Adipocyte (in vitro differentiated cells): ENCODE measurements around the gene GALNT7.
A peak's percentile ranks its signal among the peaks of the same experiment; 100 is the strongest.

Experiments used
- DNase-seq: peaks from one replicate; pipeline ENCODE4 v3.0.0-alpha.2; 2015; ENCODE audit warnings: low read depth
- H3K27me3 ChIP-seq: replicated peaks from 2 replicates; pipeline ENCODE4 v1.7.0; 2013; ENCODE audit warnings: mild to moderate bottlenecking, low read length, moderate library complexity; ENCODE audit not compliant: control insufficient read depth, insufficient read depth
- H3K36me3 ChIP-seq: 2 replicates; pipeline ENCODE4 v1.7.0; 2013; ENCODE audit warnings: low read length, mild to moderate bottlenecking, moderate library complexity; ENCODE audit not compliant: control insufficient read depth, insufficient read depth, severe bottlenecking
- H3K4me1 ChIP-seq: 2 replicates; pipeline ENCODE4 v1.7.0; 2013; ENCODE audit warnings: mild to moderate bottlenecking, low read length, moderate library complexity; ENCODE audit not compliant: control insufficient read depth, insufficient read depth
- H3K4me3 ChIP-seq: 2 replicates; pipeline ENCODE4 v1.7.0; 2013; ENCODE audit warnings: mild to moderate bottlenecking, low read length, moderate library complexity
- H3K9ac ChIP-seq: 2 replicates; pipeline ENCODE4 v1.7.0; 2013; ENCODE audit warnings: mild to moderate bottlenecking, low read length, moderate library complexity
- H3K9me3 ChIP-seq: 2 replicates; pipeline ENCODE4 v1.7.0; 2013; ENCODE audit warnings: mild to moderate bottlenecking, low read length, moderate library complexity; ENCODE audit not compliant: control insufficient read depth

Gene GALNT7

GRCh38 chr4:173333658-173334084, 165.1 kb downstream of the GALNT7 start:
- peak; percentile 70 for DNase-seq
- peaks cover 21% of the 10 kb centered on the region for H3K36me3 ChIP-seq

GRCh38 chr4:173334085-173334890, 165.7 kb downstream of the GALNT7 start, which contains the start of gene HMGB2:
Gene HMGB2, minus strand, starts transcription at chr4:173334358. Its CDS starts 709 bp downstream, at chr4:173333649.
- H3K4me1 ChIP-seq, result peaks cover 16% of the 10 kb centered on the region
- no peaks in the 10 kb centered on the region for H3K9me3 ChIP-seq
- peak; percentile 100 for DNase-seq
- peak within 1 kb of the TSS; percentile 99 for H3K9ac ChIP-seq
- peak within 1 kb of the TSS; percentile 98 for H3K4me3 ChIP-seq
- H3K36me3 ChIP-seq, result peaks cover 14% of the 10 kb centered on the region
- no peaks in the 10 kb centered on the region for H3K27me3 ChIP-seq

More at GRCh38 chr4:173333658-173334084, 165.1 kb downstream of the GALNT7 start:
- H3K27me3 ChIP-seq, result no peaks in the 10 kb centered on the region
- peak overlapping the region; percentile 98 for H3K4me3 ChIP-seq
- H3K9ac ChIP-seq, result peak overlapping the region; percentile 99
- H3K4me1 ChIP-seq, result peaks cover 16% of the 10 kb centered on the region
- H3K9me3 ChIP-seq, result no peaks in the 10 kb centered on the region

GRCh38 chr4:173334891-173335752, 166.5 kb downstream of the GALNT7 start:
- Histone ChIP-seq H3K9ac (peak overlapping the region; percentile 88), H3K4me1 (peaks cover 16% of the 10 kb centered on the region), H3K27me3 (no peaks in the 10 kb centered on the region), H3K36me3 (peaks cover 7% of the 10 kb centered on the region), H3K4me3 (peak overlapping the region; percentile 98), H3K9me3 (no peaks in the 10 kb centered on the region)
- DNase-seq, result peak; percentile 84

GRCh38 chr4:173337463-173337862, 168.9 kb downstream of the GALNT7 start:
- Histone ChIP-seq H3K9ac (no peak overlapping the region), H3K9me3 (no peaks in the 10 kb centered on the region), H3K27me3 (no peaks in the 10 kb centered on the region), H3K36me3 (no peaks in the 10 kb centered on the region), H3K4me1 (peaks cover 7% of the 10 kb centered on the region), H3K4me3 (no peak overlapping the region)
- no peak for DNase-seq

DNA sequence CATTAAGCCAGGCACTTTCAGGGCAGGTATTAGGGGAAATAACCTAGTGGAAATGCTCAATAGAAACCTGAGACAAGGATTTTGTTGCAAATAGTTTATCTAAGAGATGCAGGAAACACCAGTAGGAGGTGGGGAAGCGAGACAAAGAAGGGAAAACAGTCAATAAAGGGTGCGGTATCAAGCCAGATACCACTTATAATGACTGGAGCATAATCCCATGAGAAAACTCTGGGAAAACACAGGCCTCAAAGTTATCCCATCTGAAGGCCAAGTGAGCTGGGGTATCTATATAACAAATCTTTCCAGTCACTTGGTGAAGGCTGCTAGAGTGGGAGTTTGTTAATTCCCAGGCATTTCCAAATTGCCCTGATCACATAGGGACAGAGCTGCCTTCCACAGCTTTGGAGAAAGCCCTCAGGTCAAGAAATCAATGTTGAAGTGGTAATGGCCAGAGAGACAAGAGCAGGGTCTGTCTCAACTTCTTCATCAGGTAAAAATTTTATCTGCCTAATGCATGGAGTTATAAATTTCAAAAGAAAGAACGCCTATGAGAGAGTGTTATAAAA, 175.3 kb downstream of the GALNT7 start:
- no peaks in the 10 kb centered on the region for H3K36me3 ChIP-seq
- H3K4me1 ChIP-seq, result peaks cover 7% of the 10 kb centered on the region
- no peak overlapping the region for H3K9ac ChIP-seq
- H3K27me3 ChIP-seq, result no peaks in the 10 kb centered on the region
- no peak overlapping the region for H3K4me3 ChIP-seq
- peaks cover 5% of the 10 kb centered on the region for H3K9me3 ChIP-seq
- DNase-seq, result no peak

DNA sequence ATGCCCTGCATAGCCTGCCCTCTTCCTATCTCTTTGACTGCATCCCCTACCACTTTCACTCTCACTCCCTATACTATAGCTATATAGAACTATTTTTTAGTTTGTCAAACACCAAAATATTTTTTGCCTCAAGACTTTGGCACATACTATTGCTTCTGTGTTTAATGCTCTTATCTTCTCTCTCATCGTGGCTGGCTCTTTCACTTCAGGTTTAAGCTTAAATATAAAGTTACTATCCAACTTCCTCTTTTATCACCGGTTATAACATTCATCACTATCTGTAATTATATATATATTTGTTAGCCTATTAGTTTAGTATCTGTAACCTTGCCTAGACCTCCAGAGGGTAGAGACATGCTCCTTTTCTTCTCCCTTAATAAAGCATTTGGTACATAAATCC, 177.0 kb downstream of the GALNT7 start:
- no peaks in the 10 kb centered on the region for H3K27me3 ChIP-seq
- DNase-seq, result peak; percentile 3
- no peaks in the 10 kb centered on the region for H3K36me3 ChIP-seq
- peaks cover 5% of the 10 kb centered on the region for H3K9me3 ChIP-seq
- H3K9ac ChIP-seq, result no peak overlapping the region
- H3K4me3 ChIP-seq, result no peak overlapping the region
- peaks cover 7% of the 10 kb centered on the region for H3K4me1 ChIP-seq

- Histone ChIP-seq H3K4me3 (no peak overlapping the region), H3K9me3 (peaks cover 5% of the 10 kb centered on the region), H3K4me1 (peaks cover 7% of the 10 kb centered on the region), H3K9ac (no peak overlapping the region), H3K27me3 (no peaks in the 10 kb centered on the region), H3K36me3 (no peaks in the 10 kb centered on the region)
- DNase-seq, result peak; percentile 28
These were observed 177.5 kb downstream of the GALNT7 start for GRCh38 chr4:173346074-173346473.

GRCh38 chr4:173347467-173347866, 178.9 kb downstream of the GALNT7 start:
- Histone ChIP-seq H3K9ac (no peak overlapping the region), H3K36me3 (no peaks in the 10 kb centered on the region), H3K27me3 (no peaks in the 10 kb centered on the region), H3K4me1 (peaks cover 7% of the 10 kb centered on the region), H3K4me3 (no peak overlapping the region), H3K9me3 (peaks cover 5% of the 10 kb centered on the region)
- DNase-seq, result no peak

DNA sequence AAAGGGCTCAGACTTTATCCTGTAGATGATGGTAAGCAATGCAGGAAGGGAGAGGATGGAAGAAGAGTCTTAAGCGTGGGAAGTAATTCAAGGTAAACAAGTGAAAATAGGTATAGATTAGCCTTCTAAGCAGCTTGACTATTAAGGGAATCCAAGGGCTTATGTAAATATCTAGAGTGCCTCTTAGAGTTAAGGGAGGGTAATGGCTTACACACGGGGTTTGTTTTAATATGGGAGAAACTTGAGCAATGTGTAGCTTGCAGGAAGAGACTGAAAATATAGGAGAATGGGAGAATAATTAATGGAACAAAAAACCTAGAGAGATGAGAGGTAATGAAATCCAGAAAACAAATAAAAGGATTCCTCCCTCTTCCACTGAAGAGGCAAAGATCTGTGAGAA, 189.3 kb downstream of the GALNT7 start:
- Histone ChIP-seq H3K36me3 (no peaks in the 10 kb centered on the region), H3K9ac (no peak overlapping the region), H3K27me3 (peaks cover 3% of the 10 kb centered on the region), H3K9me3 (no peaks in the 10 kb centered on the region), H3K4me3 (no peak overlapping the region), H3K4me1 (no peaks in the 10 kb centered on the region)
- DNase-seq, result no peak

- H3K9me3 ChIP-seq, result no peaks in the 10 kb centered on the region
- peak overlapping the region; percentile 11 for H3K9ac ChIP-seq
- H3K36me3 ChIP-seq, result no peaks in the 10 kb centered on the region
- peak; percentile 39 for DNase-seq
- H3K4me1 ChIP-seq, result no peaks in the 10 kb centered on the region
- H3K4me3 ChIP-seq, result no peak overlapping the region
- H3K27me3 ChIP-seq, result peaks cover 3% of the 10 kb centered on the region
These were observed 192.1 kb downstream of the GALNT7 start for GRCh38 chr4:173360587-173361221.
